AG04449 (cell line): Measurements from ENCODE around the gene LDLRAD4.

Source experiments
- CTCF ChIA-PET: fragments of 350-600 bp; formaldehyde crosslinking; extraction: SDS; loops from one replicate; lab custom pipeline; 2021; ENCODE audit warnings: antibody characterized with exemption; lab: Yijun Ruan, JAX
- POLR2A ChIA-PET: fragments of 400-600, 350-600 bp; formaldehyde crosslinking; extraction: SDS; loops from one replicate; lab custom pipeline; 2020; ENCODE audit warnings: antibody characterized with exemption, inconsistent platforms; lab: Yijun Ruan, JAX
- DNase-seq: peaks from one replicate; pipeline ENCODE4 v3.0.0-alpha.2; 2010; ENCODE audit warnings: low read depth, low spot score
- H3K4me3 ChIP-seq: 2 replicates; pipeline ENCODE4 v1.5.1; 2011; ENCODE audit warnings: low read depth, mild to moderate bottlenecking, control low read depth, low read length
- CTCF ChIP-seq: IDR thresholded peaks from one replicate; pipeline ENCODE4 v1.5.1; 2011; ENCODE audit warnings: mild to moderate bottlenecking, moderate library complexity, low read length, control low read depth, inconsistent platforms; ENCODE audit not compliant: insufficient read depth; ENCODE audit errors: missing control alignments

LDLRAD4 gene

GRCh38 chr18:13262839-13263691, 44.5 kb downstream of the LDLRAD4 start:
- ChIA-PET CTCF (no interaction called here), POLR2A (no interaction called here)
- no peak overlapping the region for H3K4me3 ChIP-seq
- DNase-seq, result no peak
- TF ChIP-seq CTCF, result no peak

- ChIA-PET POLR2A (no interaction called here), CTCF (no interaction called here)
- no peak for DNase-seq
- H3K4me3 ChIP-seq, result no peak overlapping the region
- TF ChIP-seq CTCF, result no peak
Observed at GRCh38 chr18:13264091-13265007, 45.8 kb downstream of the LDLRAD4 start.

- ChIA-PET POLR2A (no interaction called here), CTCF (no interaction called here)
- TF ChIP-seq CTCF, result no peak
- H3K4me3 ChIP-seq, result no peak overlapping the region
- DNase-seq, result no peak
Observed at GRCh38 chr18:13265008-13265910, 46.7 kb downstream of the LDLRAD4 start.

GRCh38 chr18:13265911-13266217, 47.3 kb downstream of the LDLRAD4 start:
- H3K4me3 ChIP-seq, result no peak overlapping the region
- ChIA-PET CTCF (no interaction called here), POLR2A (no interaction called here)
- no peak for TF ChIP-seq CTCF
- DNase-seq, result no peak

- POLR2A ChIA-PET, result no interaction called here
- CTCF ChIA-PET, result no interaction called here
- DNase-seq, result no peak
- no peak overlapping the region for H3K4me3 ChIP-seq
- no peak for TF ChIP-seq CTCF
Observed at GRCh38 chr18:13266218-13267100, 47.9 kb downstream of the LDLRAD4 start.
